Chondrocyte (in vitro differentiated cells): ENCODE results near the gene STKLD1. TPM values are rescaled to one million over a fixed set of nuclear protein-coding genes. Genes with fewer than 3 reads are reported as not detected.
A peak's percentile ranks its signal among the peaks of the same experiment; 100 is the strongest.

Experiments used
- DNase-seq: peaks from one replicate; pipeline ENCODE4 v3.0.0; 2021; ENCODE audit warnings: mixed read lengths, low spot score
- H3K27ac Mint-ChIP-seq: one replicate; pipeline ENCODE4 v1.8.0; 2021; ENCODE audit warnings: mild to moderate bottlenecking, moderate library complexity, mixed read lengths; ENCODE audit not compliant: unreplicated experiment
- H3K27me3 Mint-ChIP-seq: 2 replicates; pipeline ENCODE4 v1.8.0; 2021; ENCODE audit warnings: low read depth, mixed read lengths
- H3K36me3 Mint-ChIP-seq: 2 replicates; pipeline ENCODE4 v1.8.0; 2021; ENCODE audit warnings: low read depth, mixed read lengths
- H3K4me1 Mint-ChIP-seq: 2 replicates; pipeline ENCODE4 v1.8.0; 2021; ENCODE audit warnings: low read depth, mild to moderate bottlenecking, mixed read lengths
- H3K4me3 Mint-ChIP-seq: one replicate; pipeline ENCODE4 v1.8.0; 2021; ENCODE audit warnings: mild to moderate bottlenecking, moderate library complexity, mixed read lengths; ENCODE audit not compliant: unreplicated experiment
- H3K9me3 Mint-ChIP-seq: 2 replicates; pipeline ENCODE4 v1.8.0; 2021; ENCODE audit warnings: low read depth, mixed read lengths
- CTCF ChIP-seq: fragments of 200-600 bp; sonication (generic); IDR thresholded peaks from 2 replicates; pipeline ENCODE4 v1.5.0; 2021; ENCODE audit warnings: antibody characterized with exemption, mild to moderate bottlenecking, moderate library complexity
- total RNA-seq: library from RNA; stranded (reverse); gene quantifications from 3 replicates; pipeline ENCODE4 v1.2.1, GENCODE V29; 2021

The STKLD1 gene
- total RNA-seq, 1 donor from 2014 or later = 1.8 TPM

GRCh38 chr9:133406480-133407307 lies 30.5 kb downstream of the STKLD1 start:
- peak; percentile 91 for TF ChIP-seq CTCF
- Mint-ChIP-seq H3K27ac (no peak overlapping the region), H3K36me3 (peaks cover 17% of the 10 kb centered on the region), H3K27me3 (no peaks in the 10 kb centered on the region), H3K4me1 (no peaks in the 10 kb centered on the region), H3K4me3 (no peak overlapping the region), H3K9me3 (no peaks in the 10 kb centered on the region)
- no peak for DNase-seq

- H3K27ac Mint-ChIP-seq = no peak overlapping the region
- H3K4me1 Mint-ChIP-seq = no peaks in the 10 kb centered on the region
- TF ChIP-seq CTCF = no peak
- H3K36me3 Mint-ChIP-seq = peaks cover 23% of the 10 kb centered on the region
- H3K9me3 Mint-ChIP-seq = no peaks in the 10 kb centered on the region
- no peak overlapping the region for H3K4me3 Mint-ChIP-seq
- H3K27me3 Mint-ChIP-seq = no peaks in the 10 kb centered on the region
- DNase-seq = no peak
Measured at GRCh38 chr9:133408042-133408441, 31.9 kb downstream of the STKLD1 start.

DNA sequence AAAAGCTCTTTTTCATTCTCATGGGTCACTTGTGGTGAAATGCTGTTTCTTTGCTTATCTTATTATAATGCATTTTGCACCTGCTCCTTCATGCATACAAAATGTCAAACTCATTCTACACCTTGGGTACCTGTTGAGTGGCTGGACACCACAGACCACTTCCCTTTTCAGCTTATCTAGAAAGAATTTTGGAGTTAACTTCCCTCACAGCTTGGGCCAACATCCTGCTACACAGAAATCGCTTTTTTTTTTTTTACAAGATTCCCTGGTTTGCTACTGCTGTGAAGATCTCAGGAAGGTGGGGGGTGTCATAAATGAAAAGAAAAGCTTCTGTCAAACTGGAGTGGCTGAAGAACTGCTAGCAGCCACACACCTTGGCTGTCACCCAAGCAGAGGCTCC lies 39.0 kb downstream of the STKLD1 start:
- Mint-ChIP-seq H3K9me3 (no peaks in the 10 kb centered on the region), H3K4me3 (no peak overlapping the region), H3K27me3 (no peaks in the 10 kb centered on the region), H3K27ac (no peak overlapping the region), H3K4me1 (peaks cover 33% of the 10 kb centered on the region), H3K36me3 (peaks cover 20% of the 10 kb centered on the region)
- no peak for DNase-seq
- no peak for TF ChIP-seq CTCF

GRCh38 chr9:133417541-133418461 lies 41.6 kb downstream of the STKLD1 start, which contains the start of gene REXO4:
TSS of gene REXO4 (minus strand) at chr9:133418010. CDS start at chr9:133417844, 166 bp downstream.
- Mint-ChIP-seq H3K27ac (peak within 1 kb of the TSS; percentile 91), H3K27me3 (no peaks in the 10 kb centered on the region), H3K4me3 (peak within 1 kb of the TSS; percentile 91), H3K9me3 (no peaks in the 10 kb centered on the region), H3K4me1 (peaks cover 33% of the 10 kb centered on the region), H3K36me3 (peaks cover 10% of the 10 kb centered on the region)
- TF ChIP-seq CTCF = no peak
- DNase-seq = no peak

GRCh38 chr9:133419005-133419404 lies 42.8 kb downstream of the STKLD1 start:
- Mint-ChIP-seq H3K27me3 (no peaks in the 10 kb centered on the region), H3K36me3 (peaks cover 6% of the 10 kb centered on the region), H3K9me3 (no peaks in the 10 kb centered on the region), H3K4me3 (peak overlapping the region; percentile 91), H3K27ac (no peak overlapping the region), H3K4me1 (peaks cover 33% of the 10 kb centered on the region)
- DNase-seq = no peak
- no peak for TF ChIP-seq CTCF
